ENCODE measurements around the gene FIS1.

Gene FIS1

GRCh38 chr7:101226721-101227120, 18.2 kb downstream of the FIS1 start:
- H3K79me2 ChIP-seq (ENCODE audit: insufficient read depth, low read length), result peaks cover 4% of the 10 kb centered on the region
- no peak overlapping the region for H3K4me2 ChIP-seq (ENCODE audit: insufficient read depth, low read length)
- H3K27ac ChIP-seq (ENCODE audit: low read length), result no peak overlapping the region
- H2AFZ ChIP-seq (ENCODE audit: low read depth, low read length), result no peak overlapping the region
- no peaks in the 10 kb centered on the region for H3K4me1 ChIP-seq (ENCODE audit: insufficient read depth, low read length)
- ATAC-seq (ENCODE audit: insufficient read depth, low read depth) (no peak), DNase-seq (no peak)
- peaks cover 49% of the 10 kb centered on the region for H3K36me3 ChIP-seq (ENCODE audit: insufficient read depth, low read length)
- peaks cover 8% of the 10 kb centered on the region for H4K20me1 ChIP-seq (ENCODE audit: insufficient read depth, low read length)
- H3K9ac ChIP-seq (ENCODE audit: low read depth, low read length), result no peak overlapping the region
- TF ChIP-seq EZH2 (IDR thresholded peaks at IDR 0.05; ENCODE audit: borderline replicate concordance, low read depth, low read length, severe bottlenecking) (no peak), CTCF (IDR thresholded peaks at IDR 0.05; ENCODE audit: borderline replicate concordance, extremely low read depth, low read length, poor library complexity, severe bottlenecking) (no peak)
- no peak overlapping the region for H3K4me3 ChIP-seq (ENCODE audit: low read depth in 1 of 2, low read length in 2 of 2)
- no peaks in the 10 kb centered on the region for H3K9me3 ChIP-seq (ENCODE audit: insufficient read depth, low read length, severe bottlenecking)
- H3K27me3 ChIP-seq (ENCODE audit: insufficient read depth, low read length, poor library complexity), result no peaks in the 10 kb centered on the region

GRCh38 chr7:101225650-101226049, 19.2 kb downstream of the FIS1 start:
- H4K20me1 ChIP-seq (ENCODE audit: insufficient read depth, low read length), result peaks cover 13% of the 10 kb centered on the region
- no peak for TF ChIP-seq CTCF (IDR thresholded peaks at IDR 0.05; ENCODE audit: borderline replicate concordance, extremely low read depth, low read length, poor library complexity, severe bottlenecking)
- no peak for TF ChIP-seq EZH2 (IDR thresholded peaks at IDR 0.05; ENCODE audit: borderline replicate concordance, low read depth, low read length, severe bottlenecking)
- H3K79me2 ChIP-seq (ENCODE audit: insufficient read depth, low read length), result peaks cover 14% of the 10 kb centered on the region
- no peaks in the 10 kb centered on the region for H3K9me3 ChIP-seq (ENCODE audit: insufficient read depth, low read length, severe bottlenecking)
- ATAC-seq (ENCODE audit: insufficient read depth, low read depth) (no peak), DNase-seq (no peak)
- H3K27me3 ChIP-seq (ENCODE audit: insufficient read depth, low read length, poor library complexity), result no peaks in the 10 kb centered on the region
- H3K4me3 ChIP-seq (ENCODE audit: low read depth in 1 of 2, low read length in 2 of 2), result no peak overlapping the region
- H3K9ac ChIP-seq (ENCODE audit: low read depth, low read length), result no peak overlapping the region
- no peaks in the 10 kb centered on the region for H3K4me1 ChIP-seq (ENCODE audit: insufficient read depth, low read length)
- H2AFZ ChIP-seq (ENCODE audit: low read depth, low read length), result no peak overlapping the region
- peaks cover 47% of the 10 kb centered on the region for H3K36me3 ChIP-seq (ENCODE audit: insufficient read depth, low read length)
- no peak overlapping the region for H3K4me2 ChIP-seq (ENCODE audit: insufficient read depth, low read length)
- H3K27ac ChIP-seq (ENCODE audit: low read length), result no peak overlapping the region

- Histone ChIP-seq H4K20me1 (ENCODE audit: insufficient read depth, low read length) (peaks cover 13% of the 10 kb centered on the region), H3K79me2 (ENCODE audit: insufficient read depth, low read length) (peaks cover 33% of the 10 kb centered on the region), H3K27me3 (ENCODE audit: insufficient read depth, low read length, poor library complexity) (no peaks in the 10 kb centered on the region), H3K36me3 (ENCODE audit: insufficient read depth, low read length) (peaks cover 43% of the 10 kb centered on the region), H3K4me3 (ENCODE audit: low read depth in 1 of 2, low read length in 2 of 2) (no peak overlapping the region), H3K27ac (ENCODE audit: low read length) (no peak overlapping the region), H3K4me2 (ENCODE audit: insufficient read depth, low read length) (no peak overlapping the region), H3K4me1 (ENCODE audit: insufficient read depth, low read length) (peaks cover 17% of the 10 kb centered on the region), H3K9ac (ENCODE audit: low read depth, low read length) (no peak overlapping the region), H3K9me3 (ENCODE audit: insufficient read depth, low read length, severe bottlenecking) (no peaks in the 10 kb centered on the region), H2AFZ (ENCODE audit: low read depth, low read length) (no peak overlapping the region)
- no peak for DNase-seq
- TF ChIP-seq CTCF (IDR thresholded peaks at IDR 0.05; ENCODE audit: borderline replicate concordance, extremely low read depth, low read length, poor library complexity, severe bottlenecking) (no peak), EZH2 (IDR thresholded peaks at IDR 0.05; ENCODE audit: borderline replicate concordance, low read depth, low read length, severe bottlenecking) (no peak)
- ATAC-seq (ENCODE audit: insufficient read depth, low read depth), result no peak
These were observed 21.4 kb downstream of the FIS1 start for GRCh38 chr7:101223528-101223927.

Data from DND-41 (cell line).